ENCODE results near the gene BCAS1.

- TF ChIP-seq YY1 (IDR thresholded peaks at IDR 0.05; ENCODE audit: low read depth) (no peak), USF1 (IDR thresholded peaks at IDR 0.05) (no peak), CEBPB (IDR thresholded peaks at IDR 0.05) (no peak), NFIC (IDR thresholded peaks at IDR 0.05) (no peak), REST (IDR thresholded peaks at IDR 0.05; ENCODE audit: low read depth) (no peak), MAX (IDR thresholded peaks at IDR 0.05) (no peak)
Measured at GRCh38 chr20:53934421-53935343, 135.7 kb downstream of the BCAS1 start.
